ENCODE results near the gene BPIFB2. TPM values are rescaled to one million over a fixed set of nuclear protein-coding genes. Genes with fewer than 3 reads are reported as not detected.

The BPIFB2 gene
- total RNA-seq, 1 donor from 2014 or later = not detected

GRCh38 chr20:33014336-33015113 is 7.0 kb downstream of the BPIFB2 start:
- TF ChIP-seq CTCF (IDR thresholded peaks at IDR 0.05; ENCODE audit: insufficient read depth, low read length, poor library complexity, severe bottlenecking) = no peak
- Histone ChIP-seq H3K36me3 (ENCODE audit: control insufficient read depth, insufficient read depth, low read length) (no peaks in the 10 kb centered on the region), H3K4me3 (ENCODE audit: low read depth, low read length) (no peak overlapping the region), H3K27me3 (ENCODE audit: control insufficient read depth, insufficient read depth, low read length) (no peaks in the 10 kb centered on the region)
- DNase-seq (ENCODE audit: low read depth) = no peak

- no peak for DNase-seq (ENCODE audit: low read depth)
- no peaks in the 10 kb centered on the region for H3K36me3 ChIP-seq (ENCODE audit: control insufficient read depth, insufficient read depth, low read length)
- no peak overlapping the region for H3K4me3 ChIP-seq (ENCODE audit: low read depth, low read length)
- H3K27me3 ChIP-seq (ENCODE audit: control insufficient read depth, insufficient read depth, low read length) = no peaks in the 10 kb centered on the region
- TF ChIP-seq CTCF (IDR thresholded peaks at IDR 0.05; ENCODE audit: insufficient read depth, low read length, poor library complexity, severe bottlenecking) = no peak
These were observed 7.6 kb downstream of the BPIFB2 start for GRCh38 chr20:33015114-33015484.

GRCh38 chr20:33015700-33016580 is 8.4 kb downstream of the BPIFB2 start:
- DNase-seq (ENCODE audit: low read depth) = no peak
- H3K36me3 ChIP-seq (ENCODE audit: control insufficient read depth, insufficient read depth, low read length) = no peaks in the 10 kb centered on the region
- H3K4me3 ChIP-seq (ENCODE audit: low read depth, low read length) = no peak overlapping the region
- no peaks in the 10 kb centered on the region for H3K27me3 ChIP-seq (ENCODE audit: control insufficient read depth, insufficient read depth, low read length)
- TF ChIP-seq CTCF (IDR thresholded peaks at IDR 0.05; ENCODE audit: insufficient read depth, low read length, poor library complexity, severe bottlenecking) = no peak

- H3K36me3 ChIP-seq (ENCODE audit: control insufficient read depth, insufficient read depth, low read length) = no peaks in the 10 kb centered on the region
- H3K27me3 ChIP-seq (ENCODE audit: control insufficient read depth, insufficient read depth, low read length) = no peaks in the 10 kb centered on the region
- H3K4me3 ChIP-seq (ENCODE audit: low read depth, low read length) = no peak overlapping the region
- no peak for TF ChIP-seq CTCF (IDR thresholded peaks at IDR 0.05; ENCODE audit: insufficient read depth, low read length, poor library complexity, severe bottlenecking)
- DNase-seq (ENCODE audit: low read depth) = no peak
These were observed 9.1 kb downstream of the BPIFB2 start for GRCh38 chr20:33016581-33017109.

GRCh38 chr20:33017542-33017941 is 10.0 kb downstream of the BPIFB2 start:
- TF ChIP-seq CTCF (IDR thresholded peaks at IDR 0.05; ENCODE audit: insufficient read depth, low read length, poor library complexity, severe bottlenecking) = no peak
- no peaks in the 10 kb centered on the region for H3K27me3 ChIP-seq (ENCODE audit: control insufficient read depth, insufficient read depth, low read length)
- no peaks in the 10 kb centered on the region for H3K36me3 ChIP-seq (ENCODE audit: control insufficient read depth, insufficient read depth, low read length)
- no peak for DNase-seq (ENCODE audit: low read depth)
- no peak overlapping the region for H3K4me3 ChIP-seq (ENCODE audit: low read depth, low read length)
